H1 (cell line): ENCODE results near the gene TMEM164. TPM values are rescaled to one million over a fixed set of nuclear protein-coding genes. Genes with fewer than 3 reads are reported as not detected.

Source experiments
- CHD2 ChIP-seq: IDR thresholded peaks from 2 replicates; pipeline ENCODE4 v1.6.1; 2012; ENCODE audit warnings: low read length, improper control_type of control experiment
- FOSL1 ChIP-seq: IDR thresholded peaks from 2 replicates; pipeline ENCODE4 v1.6.1; 2011; ENCODE audit warnings: mild to moderate bottlenecking, low read depth, low read length, moderate library complexity; ENCODE audit not compliant: insufficient read depth
- MAX ChIP-seq: IDR thresholded peaks from 2 replicates; pipeline ENCODE4 v1.6.1; 2012; ENCODE audit warnings: inconsistent platforms
- USF2 ChIP-seq: IDR thresholded peaks from 2 replicates; pipeline ENCODE4 v1.6.1; 2011; ENCODE audit warnings: low read length, improper control_type of control experiment
- polyA plus RNA-seq, 7 experiments: library from polyadenylated mRNA; depleted of rRNA in 3 of 7; stranded (reverse) in 5 of 7; unstranded in 2 of 7; fragments of >200 nt in 5 of 7; fragments of 200-250 nt in 2 of 7; gene quantifications; 1 replicate in 5 of 7; 2 replicates in 1 of 7; 4 replicates in 1 of 7; pipeline versions ENCODE4 v1.2.1 to v1.2.3, GENCODE V29; 2011 to 2013; ENCODE audit warnings: missing spikeins in 2 of 7, mixed read lengths in 2 of 7
- total RNA-seq: library from RNA; stranded (reverse); fragmentation: NEBNext Ultra II Directional; extraction: Animal tissue kit (Norgen Biotek cat#: 25700); gene quantifications from 2 replicates; pipeline ENCODE4 v1.2.1, GENCODE V29; 2021

TMEM164 gene
- total and polyA plus RNA-seq, 2 of the 8 experiments (the other 6 are each of a cell fraction or from before 2014, with no cell fraction given) = 7.3 to 14.8 TPM

DNA sequence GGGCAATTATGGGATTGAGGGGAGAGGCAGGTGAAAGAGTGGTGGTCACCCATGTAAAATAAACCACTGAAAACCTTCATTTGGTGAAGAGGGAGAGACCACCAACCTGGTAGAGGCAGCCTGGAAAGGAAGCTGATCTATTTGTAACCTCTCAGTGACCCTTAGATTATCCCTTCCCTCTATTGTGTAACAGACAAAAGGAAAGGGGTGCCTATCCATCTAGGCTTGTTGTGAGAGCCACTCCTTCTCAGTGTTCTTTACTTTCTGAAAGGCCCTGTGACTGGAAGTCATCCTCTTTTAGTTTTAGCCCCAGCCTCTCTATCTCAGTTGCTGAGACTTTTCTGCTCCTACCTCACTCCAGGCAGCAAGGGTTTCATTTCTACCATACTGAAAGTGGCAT is 142.4 kb downstream of the TMEM164 start (continued):
- TF ChIP-seq FOSL1 (no peak), CHD2 (no peak), MAX (no peak), USF2 (no peak)
